Omental fat pad (tissue), 4 donors: ENCODE measurements around the gene SLC29A4. TPM values are rescaled to one million over a fixed set of nuclear protein-coding genes. Genes with fewer than 3 reads are reported as not detected.
"Not testable (repeated sequence)": the region's sequence is repeated elsewhere in the genome, so short reads cannot be mapped to it uniquely, and the experiment has no call there.

Experiments
- ATAC-seq: fragments of 150-250 bp; one replicate; pipeline ENCODE4 v1.9.1; 2016; ENCODE audit warnings: mild to moderate bottlenecking, moderate library complexity; ENCODE audit not compliant: low FRiP score
- DNase-seq: peaks from one replicate; pipeline ENCODE4 v3.0.0-alpha.2; 2019; ENCODE audit warnings: low spot score
- total RNA-seq, 4 donors: library from RNA; depleted of rRNA; stranded (reverse); fragments of >200 nt; gene quantifications; one replicate each; pipeline ENCODE4 v1.1.0, GENCODE V29; 2016
- TF ChIP-seq, protein P1 (sequence below), 3 donors: fragments of 450-650 bp; IDR thresholded peaks; one replicate each; pipeline ENCODE4 v1.5.1; 2016 to 2017; ENCODE audit warnings: antibody characterized with exemption in 3 of 3, mild to moderate bottlenecking in 3 of 3, moderate library complexity in 2 of 3

Gene SLC29A4
- total RNA-seq, 4 donors from 2014 or later: 7.3 to 22.7 (median 13.3) TPM

DNA sequence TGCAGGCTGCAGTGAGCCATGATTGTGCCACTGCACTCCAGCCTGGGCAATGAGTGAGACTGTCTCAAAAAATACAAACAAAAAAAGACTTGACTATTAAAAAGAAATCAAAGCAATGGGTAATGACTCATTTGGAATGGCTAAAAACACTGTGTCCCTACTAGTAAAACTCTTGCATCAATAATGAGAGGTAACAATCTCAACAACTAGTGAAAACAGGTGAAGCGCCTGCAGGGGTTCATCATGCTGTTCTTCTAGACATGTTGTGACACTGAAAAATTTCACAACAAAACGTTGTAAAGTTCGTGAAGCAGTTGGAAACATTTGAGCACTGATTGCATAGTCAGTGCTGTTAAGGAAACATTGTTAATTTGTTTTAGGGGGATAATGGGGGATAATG is 26.9 kb upstream of the SLC29A4 start:
- TF ChIP-seq, protein P1, sequence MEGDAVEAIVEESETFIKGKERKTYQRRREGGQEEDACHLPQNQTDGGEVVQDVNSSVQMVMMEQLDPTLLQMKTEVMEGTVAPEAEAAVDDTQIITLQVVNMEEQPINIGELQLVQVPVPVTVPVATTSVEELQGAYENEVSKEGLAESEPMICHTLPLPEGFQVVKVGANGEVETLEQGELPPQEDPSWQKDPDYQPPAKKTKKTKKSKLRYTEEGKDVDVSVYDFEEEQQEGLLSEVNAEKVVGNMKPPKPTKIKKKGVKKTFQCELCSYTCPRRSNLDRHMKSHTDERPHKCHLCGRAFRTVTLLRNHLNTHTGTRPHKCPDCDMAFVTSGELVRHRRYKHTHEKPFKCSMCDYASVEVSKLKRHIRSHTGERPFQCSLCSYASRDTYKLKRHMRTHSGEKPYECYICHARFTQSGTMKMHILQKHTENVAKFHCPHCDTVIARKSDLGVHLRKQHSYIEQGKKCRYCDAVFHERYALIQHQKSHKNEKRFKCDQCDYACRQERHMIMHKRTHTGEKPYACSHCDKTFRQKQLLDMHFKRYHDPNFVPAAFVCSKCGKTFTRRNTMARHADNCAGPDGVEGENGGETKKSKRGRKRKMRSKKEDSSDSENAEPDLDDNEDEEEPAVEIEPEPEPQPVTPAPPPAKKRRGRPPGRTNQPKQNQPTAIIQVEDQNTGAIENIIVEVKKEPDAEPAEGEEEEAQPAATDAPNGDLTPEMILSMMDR (IDR thresholded peaks at IDR 0.05): no peak
- no peak for ATAC-seq
- DNase-seq: no peak

DNA sequence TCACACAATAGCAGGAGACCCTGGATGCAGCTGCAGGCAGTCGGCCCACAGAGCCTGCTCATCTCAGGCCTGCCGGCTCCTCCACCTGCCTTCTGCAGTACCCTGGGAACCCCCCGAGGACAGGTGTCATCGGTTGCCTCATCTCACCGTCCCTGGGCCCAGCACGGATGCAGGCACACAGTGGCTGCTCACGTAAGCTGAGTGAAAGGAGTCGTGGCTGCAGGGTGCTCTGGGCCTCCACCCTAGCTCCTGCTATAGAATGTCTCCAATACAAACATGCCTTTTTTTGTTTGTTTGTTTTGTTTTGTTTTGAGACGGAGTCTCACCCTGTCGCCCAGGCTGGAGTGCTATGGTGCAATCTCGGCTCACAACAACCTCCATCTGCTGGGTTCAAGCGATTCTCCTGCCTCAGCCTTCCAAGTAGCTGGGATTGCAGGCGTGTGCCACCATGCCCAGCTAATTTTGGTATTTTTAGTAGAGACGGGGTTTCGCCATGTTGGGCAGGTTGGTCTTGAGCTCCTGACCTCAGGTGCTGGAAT is 22.1 kb upstream of the SLC29A4 start:
- DNase-seq, ATAC-seq: not testable (repeated sequence)

DNA sequence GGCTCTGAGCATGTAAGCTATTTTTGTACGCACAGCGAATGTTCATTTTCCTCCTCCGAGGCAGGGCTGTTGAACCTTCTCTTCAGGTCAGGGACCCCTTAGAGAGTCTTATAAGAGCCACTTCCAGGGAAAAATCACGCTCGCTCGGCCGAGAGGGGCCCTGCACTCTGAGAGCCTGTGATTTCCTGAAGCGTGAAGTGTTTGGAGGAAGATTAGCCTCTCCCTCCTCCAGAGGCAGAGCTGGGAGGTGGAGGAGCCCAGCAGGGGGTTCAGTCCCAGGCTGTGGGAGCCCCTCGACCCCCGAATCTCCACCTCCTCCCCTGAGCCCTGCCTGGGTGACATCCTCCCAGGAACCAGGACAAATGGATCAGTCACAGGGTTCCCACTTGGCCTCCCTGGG is 19.7 kb upstream of the SLC29A4 start:
- DNase-seq, ATAC-seq: not testable (repeated sequence)

DNA sequence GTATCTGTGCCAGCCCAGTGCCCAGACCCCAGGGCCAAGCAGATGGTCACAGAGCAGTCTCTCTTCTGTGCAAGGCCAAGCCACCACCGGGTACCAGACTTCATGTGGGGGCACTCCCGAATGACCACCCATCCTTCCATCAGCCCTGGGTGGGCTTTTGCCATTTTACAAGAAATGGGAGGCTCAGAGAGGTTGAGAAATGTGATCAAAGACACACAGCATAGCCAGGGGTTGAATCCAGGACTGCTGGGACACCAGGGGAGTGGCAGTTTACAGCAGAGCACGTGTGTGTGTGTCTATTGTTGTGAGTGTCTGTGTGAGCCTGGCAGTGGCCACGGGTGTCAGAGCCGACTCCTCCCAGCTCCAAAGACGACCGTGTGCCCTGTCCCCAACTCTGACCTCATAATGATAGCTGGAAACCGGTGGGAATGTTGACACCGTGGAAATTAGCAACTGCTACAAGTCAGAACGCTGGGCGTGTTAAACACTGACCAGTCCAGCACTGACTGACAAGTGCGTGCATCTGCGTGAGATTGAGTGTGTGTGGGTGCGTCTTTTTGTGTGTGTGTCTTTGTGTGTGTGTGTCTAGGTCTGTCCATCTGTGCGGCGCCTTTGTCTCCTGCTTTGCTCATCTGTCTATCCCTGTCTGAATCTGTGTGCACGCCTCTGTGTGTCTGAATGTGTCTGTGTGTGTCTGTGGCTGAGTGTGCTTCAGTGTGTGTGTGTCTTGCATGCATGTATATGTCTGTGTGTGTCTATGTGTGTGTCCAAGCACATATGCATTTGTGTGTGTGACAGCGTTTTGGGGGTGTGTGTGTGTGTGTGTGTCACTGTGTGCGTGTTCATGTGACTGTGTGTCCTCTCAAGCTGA is 17.2 kb upstream of the SLC29A4 start:
- TF ChIP-seq, protein P1 (IDR thresholded peaks at IDR 0.05): no peak
- ATAC-seq (no peak), DNase-seq (no peak)

DNA sequence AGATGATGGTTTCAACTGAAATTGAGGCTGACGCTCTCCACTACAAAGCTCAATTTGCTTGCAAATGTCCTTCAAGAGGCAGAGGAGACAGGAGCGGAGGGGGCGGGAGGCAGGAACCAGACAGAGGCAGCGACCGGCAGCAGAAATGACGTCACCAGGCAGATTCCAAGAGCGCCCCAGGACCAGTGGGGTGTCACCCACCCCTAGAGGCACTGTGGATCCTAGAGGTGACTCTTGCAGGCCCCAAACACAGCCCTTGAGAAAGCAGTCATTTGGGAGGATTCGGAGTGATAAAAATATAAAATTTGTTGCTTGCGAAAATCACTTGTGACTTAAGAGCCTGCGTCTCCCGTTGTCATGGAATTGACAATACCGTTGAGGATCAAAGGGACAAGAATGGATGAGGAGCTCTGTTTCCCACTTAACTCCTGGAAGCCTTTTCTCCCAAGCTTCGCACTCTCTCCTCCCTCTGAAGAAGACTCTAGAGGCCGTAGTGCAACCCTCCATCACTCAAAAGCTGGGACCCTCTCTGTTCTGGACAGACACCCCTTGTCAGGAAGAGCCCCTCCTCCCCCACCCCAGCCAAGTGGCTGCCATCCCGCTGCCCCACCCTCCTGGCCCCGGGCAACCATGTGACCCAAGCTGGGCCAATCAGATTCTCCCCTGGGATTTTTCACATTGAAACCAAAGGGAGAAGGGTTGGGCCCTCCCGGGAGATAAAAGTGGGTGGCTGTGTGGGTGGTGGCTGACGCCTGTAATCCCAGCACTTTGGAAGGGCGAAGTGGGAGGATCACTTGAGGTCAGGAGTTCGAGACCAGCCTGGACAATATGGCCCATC is 16.3 kb upstream of the SLC29A4 start:
- TF ChIP-seq, protein P1 (IDR thresholded peaks at IDR 0.05): no peak
- DNase-seq: no peak
- ATAC-seq: no peak

DNA sequence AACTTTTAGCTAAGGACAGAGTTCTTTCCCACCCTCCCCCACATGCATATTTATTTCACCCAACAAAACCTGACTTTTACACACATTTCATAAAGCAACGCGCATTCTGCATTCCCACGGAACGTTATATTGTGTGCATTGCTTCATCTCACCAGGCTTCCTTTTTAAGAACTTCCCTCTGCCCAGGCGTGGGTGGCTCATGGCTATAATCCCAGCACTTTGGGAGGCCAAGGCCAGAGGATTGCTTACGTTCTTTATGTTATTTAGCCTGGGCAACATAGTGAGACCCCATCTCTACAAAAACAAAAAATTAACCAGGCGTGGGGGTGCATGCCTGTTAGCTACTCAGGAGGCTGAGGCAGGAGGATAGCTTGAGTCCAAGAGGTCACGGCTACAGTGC is 14.9 kb upstream of the SLC29A4 start:
- ATAC-seq: not testable (repeated sequence)

DNA sequence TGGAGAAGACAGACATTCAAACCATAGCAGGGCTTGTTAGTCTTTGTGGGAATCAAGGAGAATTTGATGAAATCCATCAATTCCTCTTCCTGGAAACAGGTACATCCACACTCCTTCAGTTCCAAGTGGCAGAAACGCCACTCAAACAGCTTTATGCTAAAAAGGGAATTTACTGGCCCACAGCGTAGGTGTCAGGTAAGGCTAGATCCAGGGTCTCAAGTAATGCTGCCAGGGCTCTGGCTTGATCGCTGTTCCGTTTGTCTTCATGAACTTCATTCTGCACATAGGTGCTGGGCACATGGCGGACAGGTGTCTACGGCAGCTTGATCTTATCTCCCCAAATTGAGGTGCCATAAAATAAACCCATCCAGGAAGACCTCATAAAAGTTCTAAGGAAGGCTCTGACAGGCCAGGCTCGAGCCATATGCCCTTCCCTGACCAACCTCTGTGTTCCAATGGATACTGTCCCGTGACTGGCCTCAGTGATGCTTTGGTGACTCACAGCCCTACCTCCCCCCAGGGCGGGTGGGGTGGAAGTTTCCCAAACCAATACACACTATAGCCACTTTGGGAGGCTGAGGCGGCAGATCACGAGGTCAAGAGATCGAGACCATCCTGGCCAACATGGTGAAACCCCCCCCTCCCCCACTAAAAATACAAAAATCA is 12.6 kb upstream of the SLC29A4 start:
- DNase-seq, ATAC-seq: not testable (repeated sequence)

More for the DNA sequence above, 14.9 kb upstream of the SLC29A4 start:
- DNase-seq: not testable (repeated sequence)

DNA sequence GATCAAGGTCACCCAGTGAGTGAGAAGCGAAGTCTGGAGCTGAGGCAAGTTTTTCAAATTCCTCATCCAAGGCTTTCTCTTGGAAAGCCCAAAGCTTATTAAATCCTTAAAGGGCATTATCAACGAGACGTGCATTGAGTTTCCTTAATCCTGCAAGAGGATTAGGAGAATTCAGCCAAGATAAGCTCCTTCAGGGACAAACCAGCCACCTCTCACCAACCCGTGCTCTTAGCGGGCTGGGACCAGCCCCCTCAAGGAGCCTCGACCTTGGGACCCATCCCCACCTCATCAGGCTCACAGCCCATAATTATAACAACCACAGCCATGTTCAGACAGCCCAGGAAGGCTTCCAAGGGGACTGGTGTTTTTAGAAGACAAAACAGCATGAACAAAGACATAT is 12.0 kb upstream of the SLC29A4 start:
- TF ChIP-seq, protein P1 (IDR thresholded peaks at IDR 0.05): no peak
- no peak for DNase-seq
- no peak for ATAC-seq

DNA sequence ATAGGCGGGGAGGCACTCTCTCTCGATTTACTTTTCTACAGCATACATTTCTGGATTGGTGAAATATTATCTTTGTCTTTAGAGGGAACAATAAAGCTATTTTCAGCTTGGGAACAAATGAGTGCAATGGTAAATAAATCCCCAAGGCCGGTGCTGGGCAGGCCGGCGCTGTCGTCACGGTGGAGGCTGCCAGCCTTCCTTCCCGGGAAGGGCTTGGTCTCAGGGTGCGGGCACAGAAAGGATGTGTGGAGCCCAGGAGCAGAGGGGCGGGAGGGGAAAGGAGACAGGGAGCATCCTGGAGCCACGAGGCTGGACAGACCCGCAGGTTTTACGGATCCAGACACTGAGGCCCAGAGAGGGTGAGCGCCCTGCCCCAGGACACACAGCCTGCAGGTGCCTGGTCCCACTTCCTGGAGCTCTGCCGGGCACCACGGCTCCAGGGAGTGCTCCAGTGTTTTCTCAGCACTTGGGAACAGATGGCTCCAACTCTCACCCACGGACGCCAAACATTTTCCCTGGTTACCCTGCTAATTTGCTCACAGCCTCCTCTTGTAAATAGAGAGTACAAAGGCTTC is 8.8 kb upstream of the SLC29A4 start:
- not testable (repeated sequence) for ATAC-seq, DNase-seq
